Stimulated activated CD4-positive, alpha-beta T cell treated with anti-CD3 and anti-CD28 coated beads, TNF-alpha, amount 100 ng/mL, for 24 hours (primary cell): ENCODE measurements around the gene UBE2L6.
"Not testable (repeated sequence)": the region's sequence is repeated elsewhere in the genome, so short reads cannot be mapped to it uniquely, and the experiment has no call there.

ENCODE experiments used
- DNase-seq, 3 experiments: peaks; one replicate each; pipeline ENCODE4 v3.0.0-alpha.2; 2020; ENCODE audit warnings: low read depth in 3 of 3

The UBE2L6 gene

GRCh38 chr11:57566905-57567514, 462 bp downstream of the UBE2L6 start:
- DNase-seq = peak in 1 of 3 experiments; percentile 14

GRCh38 chr11:57566005-57566904, 1.2 kb downstream of the UBE2L6 start:
- DNase-seq = peak in 1 of 3 experiments; percentile 16

- no peak for DNase-seq
Measured at GRCh38 chr11:57562596-57562995, 4.9 kb downstream of the UBE2L6 start.

- no peak for DNase-seq
Measured at GRCh38 chr11:57560146-57560545, 7.3 kb downstream of the UBE2L6 start.

GRCh38 chr11:57556041-57556440, 11.4 kb downstream of the UBE2L6 start:
- no peak for DNase-seq

GRCh38 chr11:57555393-57555792, 12.1 kb downstream of the UBE2L6 start:
- no peak for DNase-seq

- no peak for DNase-seq
Measured at GRCh38 chr11:57552479-57552878, 15.0 kb downstream of the UBE2L6 start.

GRCh38 chr11:57551941-57552340, 15.5 kb downstream of the UBE2L6 start:
- DNase-seq = no peak

- no peak for DNase-seq
Measured at GRCh38 chr11:57549983-57550382, 17.5 kb downstream of the UBE2L6 start.

- DNase-seq = no peak
Measured at GRCh38 chr11:57547854-57548377, 19.6 kb downstream of the UBE2L6 start.

GRCh38 chr11:57546869-57547475, 20.5 kb downstream of the UBE2L6 start:
- no peak for DNase-seq

GRCh38 chr11:57546451-57546850, 21.0 kb downstream of the UBE2L6 start:
- no peak for DNase-seq

- DNase-seq = no peak
Measured at GRCh38 chr11:57545883-57546282, 21.6 kb downstream of the UBE2L6 start.

- no peak for DNase-seq
Measured at GRCh38 chr11:57544566-57544965, 22.9 kb downstream of the UBE2L6 start.

- no peak for DNase-seq
Measured at GRCh38 chr11:57543593-57543992, 23.9 kb downstream of the UBE2L6 start.

GRCh38 chr11:57542582-57542981, 24.9 kb downstream of the UBE2L6 start:
- no peak for DNase-seq

GRCh38 chr11:57541169-57541568, 26.3 kb downstream of the UBE2L6 start:
- DNase-seq = no peak

GRCh38 chr11:57539342-57539741, 28.1 kb downstream of the UBE2L6 start:
- no peak for DNase-seq

- DNase-seq = no peak
Measured at GRCh38 chr11:57536947-57537619, 30.4 kb downstream of the UBE2L6 start, which contains the start of gene SMTNL1. Gene SMTNL1 (plus strand): TSS chr11:57537595. CDS start chr11:57542643, 5,048 bp downstream.

GRCh38 chr11:57534449-57534848, 33.0 kb downstream of the UBE2L6 start:
- not testable (repeated sequence) for DNase-seq

GRCh38 chr11:57530596-57531507, 36.6 kb downstream of the UBE2L6 start, which contains the start of gene TIMM10:
Gene TIMM10 (minus strand): TSS chr11:57530754. CDS start chr11:57530189, 565 bp downstream.
- peak; percentile 91 to 92 (median 91) for DNase-seq
